Measurements from ENCODE around the gene TMUB2.

- no peak for TF ChIP-seq CTCF (conservative IDR thresholded peaks at IDR 0.05 in 1 of 2, IDR thresholded peaks at IDR 0.05 in 1 of 2; ENCODE audit: low read depth in 1 of 2, low read length in 2 of 2)
- TF ChIP-seq EZH2 (IDR thresholded peaks at IDR 0.05; ENCODE audit: low read length, missing control alignments) = no peak
Measured at GRCh38 chr17:44209786-44210341, 23.1 kb downstream of the TMUB2 start.

Measured in fibroblast of lung (primary cell).